HepG2 (cell line): ENCODE measurements around the gene CDH2. TPM values are rescaled to one million over a fixed set of nuclear protein-coding genes. Genes with fewer than 3 reads are reported as not detected.
A peak's percentile ranks its signal among the peaks of the same experiment; 100 is the strongest.

Source experiments
- KMT2A ChIP-seq: sonication (generic); formaldehyde crosslinking; IDR thresholded peaks from 2 replicates; pipeline ENCODE4 v1.4.0; 2020; ENCODE audit warnings: missing genetic modification reagents
- MIXL1 ChIP-seq: IDR thresholded peaks from 2 replicates; pipeline ENCODE4 v1.6.1; 2016
- PITX1 ChIP-seq: sonication (generic); formaldehyde crosslinking; IDR thresholded peaks from 2 replicates; pipeline ENCODE4 v1.5.1; 2020; ENCODE audit warnings: mild to moderate bottlenecking, missing genetic modification reagents
- POLR2AphosphoS2 ChIP-seq: IDR thresholded peaks from 2 replicates; pipeline ENCODE4 v1.6.1; 2011; ENCODE audit warnings: low read depth, low read length, improper control_type of control experiment
- PRDM10 ChIP-seq: sonication (generic); formaldehyde crosslinking; IDR thresholded peaks from 2 replicates; pipeline ENCODE4 v1.4.0; 2020; ENCODE audit warnings: low read depth, missing genetic modification reagents
- TFDP2 ChIP-seq: sonication (generic); formaldehyde crosslinking; IDR thresholded peaks from 2 replicates; pipeline ENCODE4 v1.4.0; 2020; ENCODE audit warnings: missing genetic modification reagents
- ZNF281 ChIP-seq: sonication (generic); formaldehyde crosslinking; IDR thresholded peaks from 2 replicates; pipeline ENCODE4 v1.4.0; 2020; ENCODE audit warnings: missing genetic modification reagents, borderline replicate concordance
- ZNF343 ChIP-seq: sonication (generic); formaldehyde crosslinking; IDR thresholded peaks from 2 replicates; pipeline ENCODE4 v1.4.0; 2020; ENCODE audit warnings: mild to moderate bottlenecking, missing genetic modification reagents
- ZNF570 ChIP-seq: sonication (generic); formaldehyde crosslinking; IDR thresholded peaks from 2 replicates; pipeline ENCODE4 v1.4.0; 2020; ENCODE audit warnings: mild to moderate bottlenecking, missing genetic modification reagents, borderline replicate concordance
- ZNF644 ChIP-seq: IDR thresholded peaks from 2 replicates; pipeline ENCODE4 v1.6.1; 2016; ENCODE audit warnings: low read depth
- ZNF670 ChIP-seq: sonication (generic); formaldehyde crosslinking; IDR thresholded peaks from 2 replicates; pipeline ENCODE4 v1.8.0; 2022; ENCODE audit warnings: mild to moderate bottlenecking, missing genetic modification reagents, borderline replicate concordance
- ZNF674 ChIP-seq: sonication (generic); formaldehyde crosslinking; IDR thresholded peaks from 2 replicates; pipeline ENCODE4 v1.5.0; 2020; ENCODE audit warnings: low read depth, mild to moderate bottlenecking, missing genetic modification reagents
- ZNF687 ChIP-seq: sonication (generic); formaldehyde crosslinking; IDR thresholded peaks from 2 replicates; pipeline ENCODE4 v1.5.1; 2020; ENCODE audit warnings: mild to moderate bottlenecking, missing genetic modification reagents, moderate library complexity
- ZNF720 ChIP-seq: sonication (generic); formaldehyde crosslinking; IDR thresholded peaks from 2 replicates; pipeline ENCODE4 v1.4.0; 2020; ENCODE audit warnings: missing genetic modification reagents
- ZSCAN9 ChIP-seq: IDR thresholded peaks from 2 replicates; pipeline ENCODE4 v1.6.1; 2016; ENCODE audit warnings: borderline replicate concordance
- polyA plus RNA-seq, 8 experiments: library from polyadenylated mRNA; depleted of rRNA in 3 of 8; stranded (reverse) in 7 of 8; unstranded in 1 of 8; fragments of >200 nt; fragmentation: Illumina TruSeq in 4 of 8; extraction: Trizol in 4 of 8; gene quantifications; 2 replicates each; pipeline versions ENCODE4 v1.2.1 to v1.2.3, GENCODE V29; 2011 to 2016; ENCODE audit warnings: low read depth in 4 of 8, missing spikeins in 1 of 8, mixed read lengths in 1 of 8; ENCODE audit not compliant: insufficient read depth in 1 of 8
- total RNA-seq, 5 experiments: library from RNA; depleted of rRNA; stranded (reverse); fragments of >200 nt; fragmentation: Illumina TruSeq; extraction: Trizol; gene quantifications; 2 replicates each; pipeline ENCODE4 v1.2.3, GENCODE V29; 2016; ENCODE audit warnings: low read depth in 1 of 5

Gene CDH2
- total and polyA plus RNA-seq, 2 of the 13 experiments (the other 11 are each of a cell fraction or from before 2014, with no cell fraction given): 18.6 to 36.1 TPM

- no peak for TF ChIP-seq PITX1 (CRISPR knock-in tag)
- no peak for TF ChIP-seq ZNF670 (CRISPR knock-in tag)
- TF ChIP-seq ZNF687 (CRISPR knock-in tag): peak; percentile 63
- TF ChIP-seq ZNF281 (CRISPR knock-in tag): peak; percentile 10; the same call in 1 of the 2 replicates
- TF ChIP-seq ZNF343 (CRISPR knock-in tag): 0 out of 2 replicates have a peak, but pooled peaks have one; percentile 24
- no peak for TF ChIP-seq ZNF570 (CRISPR knock-in tag)
- TF ChIP-seq ZNF644: no peak
- no peak for TF ChIP-seq ZNF720 (CRISPR knock-in tag)
- no peak for TF ChIP-seq ZSCAN9 (CRISPR knock-in tag)
- no peak for TF ChIP-seq PRDM10 (CRISPR knock-in tag)
- 0 out of 2 replicates have a peak, but pooled peaks have one; percentile 27 for TF ChIP-seq KMT2A
- no peak for TF ChIP-seq ZNF674
- no peak; the same call in 1 of the 2 replicates for TF ChIP-seq TFDP2 (CRISPR knock-in tag)
- TF ChIP-seq POLR2AphosphoS2: no peak
- no peak for TF ChIP-seq MIXL1 (CRISPR knock-in tag)
These were observed at the start of gene CDH2 (continued) for GRCh38 chr18:28176948-28177827.
